PC-9 (cell line): ENCODE measurements around the gene CRTC2. TPM values are rescaled to one million over a fixed set of nuclear protein-coding genes. Genes with fewer than 3 reads are reported as not detected.

Source experiments
- Bru-seq: library from RNA; stranded (reverse); fragments of 400-500 nt; gene quantifications from one replicate; lab custom pipeline; 2021; lab: Mats Ljungman, UMichigan
- BruChase-seq, 2 experiments: library from RNA; stranded (reverse); fragments of 400-500 nt; gene quantifications; one replicate each; lab custom pipeline; 2021; lab: Mats Ljungman, UMichigan
- BruUV-seq: library from RNA; stranded (reverse); fragments of 400-500 nt; replicated peaks from 2 replicates; lab custom pipeline; 2021; lab: Mats Ljungman, UMichigan
- CTCF ChIA-PET: fragments of 300-600 bp; sonication (Branson Sonifier 250); formaldehyde crosslinking; loops from one replicate; lab custom pipeline; 2022; ENCODE audit warnings: antibody characterized with exemption; lab: Charles Lee
- POLR2A ChIA-PET: fragments of 300-600 bp; sonication (Branson Sonifier 250); formaldehyde crosslinking; loops from one replicate; lab custom pipeline; 2022; ENCODE audit warnings: antibody characterized with exemption; ENCODE audit not compliant: unreplicated experiment; lab: Charles Lee
- DNase-seq, 2 experiments: peaks; one replicate each; pipeline versions ENCODE4 v3.0.0 to v3.0.0-alpha.2; 2015 to 2022; ENCODE audit warnings: mixed read lengths in 1 of 2
- H2AFZ ChIP-seq: fragments of 200-600 bp; sonication (generic); 2 replicates; pipeline ENCODE4 v1.8.1; 2017; ENCODE audit warnings: antibody characterized with exemption
- H3F3A ChIP-seq: fragments of 200-600 bp; sonication (generic); 2 replicates; pipeline ENCODE4 v1.8.1; 2017; ENCODE audit warnings: antibody characterized with exemption, mild to moderate bottlenecking, low read depth; ENCODE audit not compliant: insufficient read depth
- H3K27ac ChIP-seq: fragments of 200-600 bp; sonication (generic); 2 replicates; pipeline ENCODE4 v1.6.1; 2016; ENCODE audit warnings: mixed run types
- H3K27me3 ChIP-seq: fragments of 200-600 bp; sonication (generic); 2 replicates; pipeline ENCODE4 v1.6.1; 2016; ENCODE audit warnings: low read depth, mixed run types; ENCODE audit not compliant: insufficient read depth
- H3K36me3 ChIP-seq: fragments of 200-600 bp; sonication (generic); 2 replicates; pipeline ENCODE4 v1.6.1; 2016; ENCODE audit warnings: low read depth, mixed run types
- H3K4me1 ChIP-seq: fragments of 200-600 bp; sonication (generic); replicated peaks from 2 replicates; pipeline ENCODE4 v1.6.1; 2016; ENCODE audit warnings: mixed run types; ENCODE audit not compliant: insufficient read depth
- H3K4me2 ChIP-seq: fragments of 200-600 bp; sonication (generic); 2 replicates; pipeline ENCODE4 v1.6.1; 2017; ENCODE audit warnings: mixed run types
- H3K4me3 ChIP-seq: fragments of 200-600 bp; sonication (generic); 2 replicates; pipeline ENCODE4 v1.6.1; 2016; ENCODE audit warnings: mixed run types
- H3K79me2 ChIP-seq: fragments of 200-600 bp; sonication (generic); 2 replicates; pipeline ENCODE4 v1.6.1; 2017; ENCODE audit warnings: low read depth, mixed run types
- H3K9me2 ChIP-seq: fragments of 200-600 bp; sonication (generic); 2 replicates; pipeline ENCODE4 v1.8.1; 2017; ENCODE audit warnings: mild to moderate bottlenecking; ENCODE audit not compliant: insufficient read depth
- H3K9me3 ChIP-seq: fragments of 200-600 bp; sonication (generic); 2 replicates; pipeline ENCODE4 v1.8.1; 2016; ENCODE audit warnings: low read depth; ENCODE audit not compliant: insufficient read depth
- H4K20me1 ChIP-seq: fragments of 200-600 bp; sonication (generic); 2 replicates; pipeline ENCODE4 v1.8.1; 2017; ENCODE audit not compliant: insufficient read depth
- EZH2 ChIP-seq: fragments of 200-600 bp; sonication (generic); IDR thresholded peaks from 2 replicates; pipeline ENCODE4 v1.8.0; 2017; ENCODE audit warnings: antibody characterized with exemption, low read depth
- intact Hi-C: fragments of 100-400 bp; cut with micrococcal nuclease; formaldehyde crosslinking; loops from one replicate; pipeline ENCODE4 v1.10.0; 2022; ENCODE audit not compliant: unreplicated experiment
- long read RNA-seq: library from polyadenylated mRNA; stranded (forward); transcript quantifications from one replicate; pipeline ENCODE4 v2.0.0, GENCODE V29; 2022
- total RNA-seq: library from RNA; stranded (reverse); gene quantifications from 2 replicates; pipeline ENCODE4 v1.2.3, GENCODE V29; 2021
- TF ChIP-seq, protein P1 (sequence below): fragments of 200-600 bp; sonication (generic); conservative IDR thresholded peaks from 2 replicates; pipeline ENCODE4 v1.6.1; 2017; ENCODE audit warnings: mixed run types, antibody characterized with exemption, mild to moderate bottlenecking, moderate library complexity

CRTC2 gene, protein sequence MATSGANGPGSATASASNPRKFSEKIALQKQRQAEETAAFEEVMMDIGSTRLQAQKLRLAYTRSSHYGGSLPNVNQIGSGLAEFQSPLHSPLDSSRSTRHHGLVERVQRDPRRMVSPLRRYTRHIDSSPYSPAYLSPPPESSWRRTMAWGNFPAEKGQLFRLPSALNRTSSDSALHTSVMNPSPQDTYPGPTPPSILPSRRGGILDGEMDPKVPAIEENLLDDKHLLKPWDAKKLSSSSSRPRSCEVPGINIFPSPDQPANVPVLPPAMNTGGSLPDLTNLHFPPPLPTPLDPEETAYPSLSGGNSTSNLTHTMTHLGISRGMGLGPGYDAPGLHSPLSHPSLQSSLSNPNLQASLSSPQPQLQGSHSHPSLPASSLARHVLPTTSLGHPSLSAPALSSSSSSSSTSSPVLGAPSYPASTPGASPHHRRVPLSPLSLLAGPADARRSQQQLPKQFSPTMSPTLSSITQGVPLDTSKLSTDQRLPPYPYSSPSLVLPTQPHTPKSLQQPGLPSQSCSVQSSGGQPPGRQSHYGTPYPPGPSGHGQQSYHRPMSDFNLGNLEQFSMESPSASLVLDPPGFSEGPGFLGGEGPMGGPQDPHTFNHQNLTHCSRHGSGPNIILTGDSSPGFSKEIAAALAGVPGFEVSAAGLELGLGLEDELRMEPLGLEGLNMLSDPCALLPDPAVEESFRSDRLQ
- total RNA-seq (44.5 and 63.6 TPM in 2 replicates), Bru-seq, nascent RNA (percentile 79 among the genes with signal in this experiment), BruChase-seq, experiment 1, labeled RNA remaining after a 2-hour chase (percentile 85 among the genes with signal in this experiment), BruChase-seq, experiment 2, labeled RNA remaining after a 6-hour chase (percentile 92 among the genes with signal in this experiment)
- long read RNA-seq, transcript CRTC2-203 (14 exons, 2,644 nt): major isoform, 6 of 50 reads
- long read RNA-seq, partial matches to known transcripts: 26 of 50 reads
- long read RNA-seq, other reads (novel, unspliced or antisense): 18 of 50 reads

DNA sequence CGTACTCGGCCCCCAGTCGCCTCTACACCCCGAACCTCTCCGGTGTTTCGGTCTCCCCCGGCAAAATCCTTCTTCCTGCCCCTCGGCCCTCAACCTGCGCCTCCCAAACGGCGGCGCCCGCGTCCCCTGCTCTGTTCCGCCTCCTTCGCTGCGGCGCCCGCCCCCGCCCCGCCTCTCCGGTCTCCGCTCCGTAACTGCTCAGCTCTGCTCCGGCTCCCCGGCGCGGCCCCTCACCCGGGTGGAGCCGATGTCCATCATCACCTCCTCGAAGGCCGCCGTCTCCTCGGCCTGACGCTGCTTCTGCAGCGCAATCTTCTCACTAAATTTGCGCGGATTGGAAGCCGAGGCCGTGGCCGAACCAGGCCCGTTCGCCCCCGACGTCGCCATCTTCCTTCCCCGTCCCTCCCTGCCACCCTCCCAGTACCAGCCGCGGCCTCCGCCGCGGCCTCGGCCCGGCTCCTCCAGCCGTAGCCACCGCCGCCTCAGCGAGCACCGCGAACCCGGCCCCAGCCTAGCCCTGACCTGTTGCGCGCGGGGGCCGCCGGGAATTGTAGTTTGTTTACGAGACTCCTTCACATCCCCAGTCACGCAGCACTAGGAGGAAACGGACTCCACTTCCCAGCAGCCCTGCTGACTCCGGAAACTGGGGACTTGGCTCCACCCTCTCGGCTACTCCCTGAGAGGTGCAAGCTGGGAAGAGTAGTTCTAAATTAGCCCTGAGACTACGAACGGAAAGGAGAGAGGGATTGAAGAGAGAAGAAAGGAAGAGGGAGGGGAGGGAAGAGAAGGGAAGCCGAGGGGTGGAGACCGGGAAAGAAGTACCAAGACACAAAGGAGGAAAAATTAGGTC is at the start of gene CRTC2:
TSS of gene CRTC2 (minus strand) at position 502 of the 850 bp plus-strand sequence. CDS start at position 387, 115 bp downstream.
- peak; percentile 94 to 96 for DNase-seq
- Histone ChIP-seq H4K20me1 (peaks cover 28% of the 10 kb centered on the region), H3K4me1 (peaks cover 29% of the 10 kb centered on the region), H3K79me2 (peaks cover 75% of the 10 kb centered on the region), H3K4me2 (peak within 1 kb of the TSS; percentile 87), H2AFZ (peak within 1 kb of the TSS; percentile 84), H3K27me3 (no peaks in the 10 kb centered on the region), H3F3A (peaks cover 36% of the 10 kb centered on the region), H3K9me3 (no peaks in the 10 kb centered on the region), H3K4me3 (peak within 1 kb of the TSS; percentile 67), H3K36me3 (peaks cover 4% of the 10 kb centered on the region; the same call in 1 of the 2 replicates), H3K9me2 (no peaks in the 10 kb centered on the region), H3K27ac (peak within 1 kb of the TSS; percentile 28)
- TF ChIP-seq EZH2: no peak
- TF ChIP-seq, protein P1, sequence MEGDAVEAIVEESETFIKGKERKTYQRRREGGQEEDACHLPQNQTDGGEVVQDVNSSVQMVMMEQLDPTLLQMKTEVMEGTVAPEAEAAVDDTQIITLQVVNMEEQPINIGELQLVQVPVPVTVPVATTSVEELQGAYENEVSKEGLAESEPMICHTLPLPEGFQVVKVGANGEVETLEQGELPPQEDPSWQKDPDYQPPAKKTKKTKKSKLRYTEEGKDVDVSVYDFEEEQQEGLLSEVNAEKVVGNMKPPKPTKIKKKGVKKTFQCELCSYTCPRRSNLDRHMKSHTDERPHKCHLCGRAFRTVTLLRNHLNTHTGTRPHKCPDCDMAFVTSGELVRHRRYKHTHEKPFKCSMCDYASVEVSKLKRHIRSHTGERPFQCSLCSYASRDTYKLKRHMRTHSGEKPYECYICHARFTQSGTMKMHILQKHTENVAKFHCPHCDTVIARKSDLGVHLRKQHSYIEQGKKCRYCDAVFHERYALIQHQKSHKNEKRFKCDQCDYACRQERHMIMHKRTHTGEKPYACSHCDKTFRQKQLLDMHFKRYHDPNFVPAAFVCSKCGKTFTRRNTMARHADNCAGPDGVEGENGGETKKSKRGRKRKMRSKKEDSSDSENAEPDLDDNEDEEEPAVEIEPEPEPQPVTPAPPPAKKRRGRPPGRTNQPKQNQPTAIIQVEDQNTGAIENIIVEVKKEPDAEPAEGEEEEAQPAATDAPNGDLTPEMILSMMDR: no peak
- CTCF ChIA-PET: interaction anchor here (1.7 kb wide), 1 partner anchor 11 kb away, joined by 4 read pairs; the partner anchor contains the start of gene DENND4B
- BruUV-seq: no TSS peak
- intact Hi-C loops: loop anchor here (1.0 kb wide), 1 partner anchor 35 kb away; no protein-coding TSS in a partner anchor
- POLR2A ChIA-PET: interaction anchor here (0.6 to 0.8 kb wide), 4 partner anchors 19 to 1015 kb away, joined by 3 to 6 read pairs (median 4); partner anchors contain the start of gene JTB

DNA sequence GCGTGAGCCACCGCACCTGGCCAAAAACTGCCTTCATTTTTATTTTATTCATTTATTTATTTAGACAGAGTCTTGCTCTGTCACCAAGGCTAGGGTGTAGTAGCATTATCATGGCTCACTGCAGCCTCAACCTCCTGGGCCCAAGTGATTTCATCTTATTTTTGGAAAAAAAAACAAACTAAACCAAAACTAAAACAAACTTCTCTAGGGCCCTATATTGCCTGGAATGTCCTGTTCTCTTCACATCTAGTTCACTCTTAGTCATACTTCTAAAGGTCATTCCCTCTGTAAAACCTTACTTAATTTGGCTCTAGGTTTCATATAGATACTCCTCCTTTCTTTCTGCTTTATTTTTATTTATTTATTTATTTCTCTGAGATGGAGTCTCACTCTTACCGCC is 47.7 kb upstream of the CRTC2 start:
- H3F3A ChIP-seq: peaks cover 19% of the 10 kb centered on the region
- H2AFZ ChIP-seq: no peak overlapping the region
- no peaks in the 10 kb centered on the region for H3K9me2 ChIP-seq
- H3K79me2 ChIP-seq: no peaks in the 10 kb centered on the region
- no peak for DNase-seq
- H3K36me3 ChIP-seq: no peaks in the 10 kb centered on the region
- intact Hi-C loops: no loop called here
- BruUV-seq: no TSS peak
- no peaks in the 10 kb centered on the region for H3K27me3 ChIP-seq
- no peaks in the 10 kb centered on the region for H4K20me1 ChIP-seq
- H3K9me3 ChIP-seq: no peaks in the 10 kb centered on the region
- peaks cover 20% of the 10 kb centered on the region for H3K4me1 ChIP-seq
- no peak overlapping the region for H3K4me2 ChIP-seq
- POLR2A ChIA-PET: no interaction called here
- no peak for TF ChIP-seq EZH2
- TF ChIP-seq, protein P1: no peak
- no peak overlapping the region for H3K4me3 ChIP-seq
- no peak overlapping the region for H3K27ac ChIP-seq
- CTCF ChIA-PET: no interaction called here
